Right atrium auricular region (tissue), 2 donors: ENCODE data around the gene PCP4. TPM values are rescaled to one million over a fixed set of nuclear protein-coding genes. Genes with fewer than 3 reads are reported as not detected.

Experiments used
- DNase-seq: peaks from one replicate; pipeline ENCODE4 v3.0.0-alpha.2; 2019; ENCODE audit warnings: low spot score
- H3K27ac ChIP-seq, 2 donors: fragments of 200-600 bp; sonication (generic); 1 replicate in 1 of 2; 2 replicates in 1 of 2; pipeline ENCODE4 v1.5.1; 2016 to 2019
- H3K27me3 ChIP-seq, 2 donors: fragments of 200-600 bp; sonication (generic); one replicate each; pipeline versions ENCODE4 v1.5.1 to v1.6.0; 2017 to 2019
- H3K36me3 ChIP-seq: fragments of 200-600 bp; sonication (generic); one replicate; pipeline ENCODE4 v1.5.1; 2016
- H3K4me1 ChIP-seq, 2 donors: fragments of 200-600 bp; sonication (generic); one replicate each; pipeline versions ENCODE4 v1.5.1 to v1.6.0; 2017 to 2019
- H3K4me3 ChIP-seq, 2 donors: fragments of 200-600 bp; sonication (generic); 1 replicate in 1 of 2; 2 replicates in 1 of 2; pipeline ENCODE4 v1.5.1; 2017 to 2019; ENCODE audit warnings: mild to moderate bottlenecking in 1 of 2, moderate library complexity in 1 of 2
- H3K9me3 ChIP-seq, 2 donors: fragments of 200-600 bp; sonication (generic); one replicate each; pipeline ENCODE4 v1.5.1; 2019
- total RNA-seq, 2 donors: library from RNA; depleted of rRNA; stranded (reverse); fragments of >200 nt; gene quantifications; one replicate each; pipeline ENCODE4 v1.1.0, GENCODE V29; 2016
- TF ChIP-seq, protein P1 (sequence below), 2 donors: fragments of 200-600 bp; sonication (generic); IDR thresholded peaks; one replicate each; pipeline ENCODE4 v1.5.1; 2019; ENCODE audit warnings: antibody characterized with exemption in 2 of 2

PCP4 gene
- total RNA-seq, 2 donors from 2014 or later = 1.2 to 6.6 TPM

DNA sequence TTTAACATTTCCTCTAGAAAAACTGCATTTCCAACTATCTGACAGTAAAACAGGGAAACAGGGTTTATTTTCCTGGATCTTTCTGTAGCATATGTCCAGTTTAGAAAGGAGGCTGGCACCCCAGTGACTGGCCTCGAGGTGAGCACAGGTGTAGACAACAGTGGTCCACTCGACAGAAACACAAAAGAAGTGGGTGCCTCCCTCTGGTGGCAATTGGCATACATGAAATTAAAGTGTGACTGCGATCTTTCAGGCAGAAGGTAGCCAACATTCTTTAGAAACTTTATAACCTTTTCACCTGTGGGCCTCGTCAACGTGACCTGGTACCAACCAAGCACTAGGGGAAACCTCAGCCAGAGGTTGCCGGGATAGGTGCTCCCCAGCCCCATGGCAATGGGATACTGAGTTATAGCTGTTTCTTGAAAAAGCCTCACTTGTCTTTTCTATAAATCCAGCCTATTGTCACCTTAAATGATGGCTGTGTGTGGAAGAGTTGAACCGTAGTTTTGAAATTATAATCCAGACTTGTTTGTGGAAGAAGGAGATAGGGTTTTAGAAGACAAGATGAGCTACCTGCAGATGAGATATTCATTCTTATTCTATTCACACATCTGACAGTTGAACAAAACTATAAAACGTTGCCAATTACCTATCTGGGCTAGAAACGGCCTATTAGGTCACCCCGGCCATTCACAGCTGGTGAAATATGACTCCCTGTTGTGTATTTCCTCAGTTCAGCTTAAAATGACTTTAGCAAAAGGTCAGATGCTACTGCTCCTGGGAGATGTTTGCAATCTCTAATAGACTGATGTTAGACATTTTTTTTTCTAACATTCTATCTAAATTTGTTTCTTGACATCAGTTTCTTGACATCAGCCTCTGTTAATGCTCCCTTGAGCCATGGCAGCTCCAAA is 44.3 kb downstream of the PCP4 start:
- H3K4me3 ChIP-seq = no peak overlapping the region
- TF ChIP-seq, protein P1, sequence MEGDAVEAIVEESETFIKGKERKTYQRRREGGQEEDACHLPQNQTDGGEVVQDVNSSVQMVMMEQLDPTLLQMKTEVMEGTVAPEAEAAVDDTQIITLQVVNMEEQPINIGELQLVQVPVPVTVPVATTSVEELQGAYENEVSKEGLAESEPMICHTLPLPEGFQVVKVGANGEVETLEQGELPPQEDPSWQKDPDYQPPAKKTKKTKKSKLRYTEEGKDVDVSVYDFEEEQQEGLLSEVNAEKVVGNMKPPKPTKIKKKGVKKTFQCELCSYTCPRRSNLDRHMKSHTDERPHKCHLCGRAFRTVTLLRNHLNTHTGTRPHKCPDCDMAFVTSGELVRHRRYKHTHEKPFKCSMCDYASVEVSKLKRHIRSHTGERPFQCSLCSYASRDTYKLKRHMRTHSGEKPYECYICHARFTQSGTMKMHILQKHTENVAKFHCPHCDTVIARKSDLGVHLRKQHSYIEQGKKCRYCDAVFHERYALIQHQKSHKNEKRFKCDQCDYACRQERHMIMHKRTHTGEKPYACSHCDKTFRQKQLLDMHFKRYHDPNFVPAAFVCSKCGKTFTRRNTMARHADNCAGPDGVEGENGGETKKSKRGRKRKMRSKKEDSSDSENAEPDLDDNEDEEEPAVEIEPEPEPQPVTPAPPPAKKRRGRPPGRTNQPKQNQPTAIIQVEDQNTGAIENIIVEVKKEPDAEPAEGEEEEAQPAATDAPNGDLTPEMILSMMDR (IDR thresholded peaks at IDR 0.05) = no peak

DNA sequence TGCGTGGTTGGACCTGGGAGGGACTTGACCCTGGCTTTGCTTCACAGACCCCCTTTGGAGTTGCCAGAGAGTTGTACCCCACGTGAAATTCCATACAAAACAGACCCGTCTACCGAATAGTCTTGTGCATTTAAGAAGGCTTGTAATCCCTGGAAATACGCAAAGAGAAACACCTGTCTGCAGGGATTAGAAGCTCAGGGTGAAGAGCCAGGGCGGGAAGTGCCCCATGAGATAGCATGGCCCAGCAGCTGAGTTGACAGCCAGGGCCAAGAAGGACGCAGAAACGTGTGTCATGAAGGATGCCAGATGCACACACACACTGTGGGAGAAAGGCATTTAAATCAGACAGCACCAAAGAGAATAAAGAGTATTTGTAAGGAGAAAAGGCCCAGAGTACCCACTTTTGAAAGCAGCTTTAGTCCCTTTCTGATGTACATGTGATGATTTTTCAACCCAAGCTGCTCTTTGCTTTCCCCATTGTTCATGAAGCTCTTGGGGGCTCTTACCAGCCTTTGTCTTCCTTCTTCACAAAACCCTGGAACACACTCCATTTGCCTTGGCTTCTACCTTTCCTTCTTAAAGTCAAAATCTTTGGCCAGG is 46.6 kb downstream of the PCP4 start:
- DNase-seq = no peak
- no peak overlapping the region for H3K4me3 ChIP-seq
- TF ChIP-seq, protein P1 (IDR thresholded peaks at IDR 0.05) = no peak
- no peaks in the 10 kb centered on the region for H3K27me3 ChIP-seq
- H3K9me3 ChIP-seq = no peaks in the 10 kb centered on the region
- H3K27ac ChIP-seq = no peak overlapping the region
- H3K4me1 ChIP-seq = no peaks in the 10 kb centered on the region
- no peaks in the 10 kb centered on the region for H3K36me3 ChIP-seq

More for the DNA sequence above, 44.3 kb downstream of the PCP4 start:
- no peaks in the 10 kb centered on the region for H3K4me1 ChIP-seq
- no peaks in the 10 kb centered on the region for H3K27me3 ChIP-seq
- no peaks in the 10 kb centered on the region for H3K36me3 ChIP-seq
- no peaks in the 10 kb centered on the region for H3K9me3 ChIP-seq
- no peak overlapping the region for H3K27ac ChIP-seq
- no peak for DNase-seq

DNA sequence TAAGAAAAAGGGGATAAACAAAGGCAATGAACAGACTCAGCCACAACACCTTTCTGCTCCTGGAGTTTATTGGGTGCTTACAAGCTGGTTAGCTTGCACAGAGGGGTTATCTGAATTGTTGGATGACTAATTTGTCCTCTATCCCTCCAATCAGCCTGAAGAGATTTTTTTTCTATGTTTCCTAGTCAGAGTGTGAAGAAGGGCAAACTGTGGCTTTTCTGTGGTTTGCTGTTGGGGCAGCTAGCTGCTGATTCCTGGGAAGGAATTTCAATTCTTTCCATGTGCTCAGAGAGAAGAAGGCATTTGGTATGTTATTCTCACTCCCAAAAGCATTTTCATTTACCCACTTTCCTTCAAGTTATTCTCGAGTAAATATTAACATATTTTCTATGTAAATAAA is 48.6 kb downstream of the PCP4 start:
- Histone ChIP-seq H3K36me3 (no peaks in the 10 kb centered on the region), H3K27ac (no peak overlapping the region), H3K27me3 (no peaks in the 10 kb centered on the region), H3K9me3 (no peaks in the 10 kb centered on the region), H3K4me3 (no peak overlapping the region), H3K4me1 (no peaks in the 10 kb centered on the region)
- TF ChIP-seq, protein P1 (IDR thresholded peaks at IDR 0.05) = no peak
- DNase-seq = no peak

DNA sequence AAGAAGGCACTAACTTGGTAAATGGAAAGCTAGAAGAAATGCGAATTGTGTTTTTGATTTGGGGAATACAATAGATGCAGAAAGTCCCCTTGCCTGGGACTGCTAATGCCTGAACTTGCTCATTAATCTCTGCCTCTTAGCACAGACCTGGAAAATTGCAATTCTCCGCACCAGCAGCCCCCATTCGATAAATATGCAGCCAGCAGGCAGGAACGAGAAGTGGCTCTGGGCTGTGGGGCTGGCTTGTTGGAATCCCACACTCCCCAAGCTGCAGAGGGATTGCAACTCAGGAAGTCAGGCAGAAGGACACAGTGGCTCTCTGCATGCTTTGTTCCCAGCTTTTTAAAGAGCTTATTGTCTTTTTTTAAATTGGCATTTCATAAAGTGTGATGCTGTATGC is 51.3 kb downstream of the PCP4 start:
- TF ChIP-seq, protein P1 (IDR thresholded peaks at IDR 0.05) = no peak
- no peak overlapping the region for H3K27ac ChIP-seq
- H3K4me1 ChIP-seq = no peaks in the 10 kb centered on the region
- no peak for DNase-seq
- H3K9me3 ChIP-seq = no peaks in the 10 kb centered on the region
- no peaks in the 10 kb centered on the region for H3K36me3 ChIP-seq
- no peak overlapping the region for H3K4me3 ChIP-seq
- no peaks in the 10 kb centered on the region for H3K27me3 ChIP-seq

DNA sequence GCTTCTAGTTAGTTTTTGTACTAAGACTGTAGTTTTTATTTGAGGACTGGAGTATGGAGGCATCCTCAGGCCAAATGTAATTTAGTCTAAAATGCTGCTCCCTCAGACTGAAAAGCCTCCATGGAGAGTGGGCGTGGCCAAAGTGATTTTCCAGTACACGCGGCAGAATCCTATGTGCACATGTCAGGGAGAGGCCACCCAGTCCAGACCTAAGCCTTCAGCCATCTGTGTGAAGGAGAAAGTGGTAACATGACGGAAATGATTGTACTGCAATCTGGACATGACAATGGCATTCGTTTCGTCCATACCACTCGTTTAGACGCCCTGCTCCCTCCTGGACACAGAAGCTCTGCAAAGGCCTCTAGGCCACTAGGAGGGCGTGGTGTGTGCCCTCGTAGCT is 56.2 kb downstream of the PCP4 start:
- H3K36me3 ChIP-seq = no peaks in the 10 kb centered on the region
- no peak overlapping the region for H3K4me3 ChIP-seq
- H3K9me3 ChIP-seq = no peaks in the 10 kb centered on the region
- H3K27me3 ChIP-seq = no peaks in the 10 kb centered on the region
- DNase-seq = no peak
- H3K4me1 ChIP-seq = no peaks in the 10 kb centered on the region
- no peak overlapping the region for H3K27ac ChIP-seq
- TF ChIP-seq, protein P1 (IDR thresholded peaks at IDR 0.05) = no peak
